ENCODE data around the gene PTPRN2. TPM values are rescaled to one million over a fixed set of nuclear protein-coding genes. Genes with fewer than 3 reads are reported as not detected.
"Not testable (repeated sequence)": the region's sequence is repeated elsewhere in the genome, so short reads cannot be mapped to it uniquely, and the experiment has no call there.

The PTPRN2 gene
- total RNA-seq, 1 experiment from 2014 or later: 2.1 TPM

- H4K20me1 ChIP-seq (ENCODE audit: insufficient read depth): no peaks in the 10 kb centered on the region
- H3K9me2 ChIP-seq (ENCODE audit: insufficient read depth): no peaks in the 10 kb centered on the region
- no peak overlapping the region for H2AFZ ChIP-seq (ENCODE audit: low read depth, low read length, poor library complexity, severe bottlenecking)
- H3K79me2 ChIP-seq (ENCODE audit: insufficient read depth, low read length): no peaks in the 10 kb centered on the region
- intact Hi-C loops (cut with micrococcal nuclease): no loop called here
- no peak overlapping the region for H3K27ac ChIP-seq (ENCODE audit: low read depth, low read length)
- H3K4me2 ChIP-seq (ENCODE audit: low read length): no peak overlapping the region
- H3K9ac ChIP-seq (ENCODE audit: low read length): no peak overlapping the region
- ATAC-seq: no peak
- no peaks in the 10 kb centered on the region for H3K36me3 ChIP-seq (ENCODE audit: control insufficient read depth in 1 of 2, insufficient read depth in 2 of 2, low read length in 2 of 2)
- no peaks in the 10 kb centered on the region for H3K9me3 ChIP-seq (ENCODE audit: control insufficient read depth in 1 of 2, insufficient read depth in 1 of 2, low read depth in 1 of 2, low read length in 2 of 2)
- BruUV-seq (replicated peaks): no TSS peak
- no peak overlapping the region for H3K4me3 ChIP-seq (replicated peaks in 1 of 2; ENCODE audit: low read depth in 1 of 2, low read length in 2 of 2)
- TF ChIP-seq, protein P1, sequence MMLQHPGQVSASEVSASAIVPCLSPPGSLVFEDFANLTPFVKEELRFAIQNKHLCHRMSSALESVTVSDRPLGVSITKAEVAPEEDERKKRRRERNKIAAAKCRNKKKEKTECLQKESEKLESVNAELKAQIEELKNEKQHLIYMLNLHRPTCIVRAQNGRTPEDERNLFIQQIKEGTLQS (IDR thresholded peaks at IDR 0.05): no peak
- TF ChIP-seq ELF1 (IDR thresholded peaks at IDR 0.05; ENCODE audit: borderline replicate concordance, low read depth) (no peak), YY1 (IDR thresholded peaks at IDR 0.05; ENCODE audit: extremely low read depth, insufficient replicate concordance, low read depth, low read length) (no peak), ZFX (IDR thresholded peaks at IDR 0.05) (no peak), REST (IDR thresholded peaks at IDR 0.05; ENCODE audit: low read depth) (no peak), SP1 (IDR thresholded peaks at IDR 0.05; ENCODE audit: low read depth) (no peak), CTCF (IDR thresholded peaks at IDR 0.05 in 2 of 3, conservative IDR thresholded peaks at IDR 0.05 in 1 of 3; ENCODE audit: borderline replicate concordance in 1 of 3, insufficient read depth in 1 of 3, low read depth in 2 of 3, low read length in 2 of 3) (no peak), SRF (IDR thresholded peaks at IDR 0.05; ENCODE audit: low read depth) (no peak), ZNF274 (IDR thresholded peaks at IDR 0.05; ENCODE audit: low read depth, low read length) (no peak), CBX3 (IDR thresholded peaks at IDR 0.05; ENCODE audit: low read depth) (no peak), POLR2A (IDR thresholded peaks at IDR 0.05; ENCODE audit: borderline replicate concordance, extremely low read depth, insufficient read depth, insufficient read length) (no peak), EGR1 (IDR thresholded peaks at IDR 0.05; ENCODE audit: low read depth) (no peak), MAX (IDR thresholded peaks at IDR 0.05) (no peak), CEBPB (IDR thresholded peaks at IDR 0.05; ENCODE audit: low read depth) (no peak), FOSL1 (IDR thresholded peaks at IDR 0.05; ENCODE audit: low read depth) (no peak), RAD21 (IDR thresholded peaks at IDR 0.05; ENCODE audit: low read depth) (no peak), JUND (IDR thresholded peaks at IDR 0.05) (no peak), EZH2phosphoT487 (IDR thresholded peaks at IDR 0.05; ENCODE audit: borderline replicate concordance) (no peak), POLR2AphosphoS5 (IDR thresholded peaks at IDR 0.05; ENCODE audit: low read depth, low read length) (no peak)
- CTCF ChIA-PET: no interaction called here
- POLR2A ChIA-PET: no interaction called here
- H3K4me1 ChIP-seq (ENCODE audit: control insufficient read depth in 1 of 2, insufficient read depth in 2 of 2, low read length in 2 of 2): no peaks in the 10 kb centered on the region
- peaks cover 18% of the 10 kb centered on the region for H3K27me3 ChIP-seq (ENCODE audit: insufficient read depth, low read length)
- RAD21 ChIA-PET (ENCODE audit: low non-redundant PET in 1 of 2, low total read pairs in 2 of 2, uncharacterized antibody in 2 of 2, unreplicated experiment in 2 of 2): no interaction called here
- no peak for DNase-seq (ENCODE audit: low read depth, low spot score)
Measured at GRCh38 chr7:158034571-158034970, 553.1 kb downstream of the PTPRN2 start.

GRCh38 chr7:158033925-158034324 is 553.7 kb downstream of the PTPRN2 start:
- H3K79me2 ChIP-seq (ENCODE audit: insufficient read depth, low read length); POLR2A ChIA-PET; H3K4me3 ChIP-seq (replicated peaks in 1 of 2; ENCODE audit: low read depth in 1 of 2, low read length in 2 of 2); RAD21 ChIA-PET (ENCODE audit: low non-redundant PET in 1 of 2, low total read pairs in 2 of 2, uncharacterized antibody in 2 of 2, unreplicated experiment in 2 of 2); DNase-seq (ENCODE audit: low read depth, low spot score); H4K20me1 ChIP-seq (ENCODE audit: insufficient read depth); H3K36me3 ChIP-seq (ENCODE audit: control insufficient read depth in 1 of 2, insufficient read depth in 2 of 2, low read length in 2 of 2); H2AFZ ChIP-seq (ENCODE audit: low read depth, low read length, poor library complexity, severe bottlenecking); H3K4me1 ChIP-seq (ENCODE audit: control insufficient read depth in 1 of 2, insufficient read depth in 2 of 2, low read length in 2 of 2); BruUV-seq (replicated peaks); intact Hi-C loops (cut with micrococcal nuclease); H3K27ac ChIP-seq (ENCODE audit: low read depth, low read length); ATAC-seq; H3K4me2 ChIP-seq (ENCODE audit: low read length); H3K9me3 ChIP-seq (ENCODE audit: control insufficient read depth in 1 of 2, insufficient read depth in 1 of 2, low read depth in 1 of 2, low read length in 2 of 2); H3K9me2 ChIP-seq (ENCODE audit: insufficient read depth); H3K9ac ChIP-seq (ENCODE audit: low read length); CTCF ChIA-PET: not testable (repeated sequence)
- peaks cover 13% of the 10 kb centered on the region for H3K27me3 ChIP-seq (ENCODE audit: insufficient read depth, low read length)
